MM.1S (cell line): Measurements from ENCODE around the gene PRDM7.

Source experiments
- CTCF ChIP-seq: fragments of 300-600 bp; sonication (generic); IDR thresholded peaks from 2 replicates; pipeline ENCODE4 v1.5.1; 2016; ENCODE audit warnings: antibody characterized with exemption, low read length, mixed read lengths
- EZH2 ChIP-seq: fragments of 300-600 bp; sonication (generic); optimal IDR thresholded peaks from 2 replicates; pipeline ENCODE3; 2017; ENCODE audit warnings: low read depth, mild to moderate bottlenecking, antibody characterized with exemption, low read length, mixed read lengths
- EZH2phosphoT487 ChIP-seq: fragments of 300-600 bp; sonication (generic); IDR thresholded peaks from 2 replicates; pipeline ENCODE4 v1.6.1; 2018; ENCODE audit warnings: antibody characterized with exemption, low read length

- TF ChIP-seq EZH2 = no peak
- no peak for TF ChIP-seq EZH2phosphoT487
- TF ChIP-seq CTCF = no peak
Observed at GRCh38 chr16:90010676-90011507, 66.2 kb downstream of the PRDM7 start.
